H1 (cell line): Measurements from ENCODE around the gene MCF2L. TPM values are rescaled to one million over a fixed set of nuclear protein-coding genes. Genes with fewer than 3 reads are reported as not detected.

ENCODE experiments used
- CTCF ChIA-PET: fragments of 300-600 bp; sonication (Branson Sonifier 250); formaldehyde crosslinking; loops from one replicate; lab custom pipeline; 2021; ENCODE audit not compliant: partially characterized antibody; lab: Charles Lee
- POLR2A ChIA-PET: fragments of 300-600 bp; sonication (Branson Sonifier 250); formaldehyde crosslinking; loops from one replicate; lab custom pipeline; 2021; ENCODE audit warnings: inconsistent platforms; ENCODE audit not compliant: partially characterized antibody; lab: Charles Lee
- DNase-seq, 2 experiments: peaks; one replicate each; pipeline versions ENCODE4 v3.0.0 to v3.0.0-alpha.2; 2010 to 2022; ENCODE audit warnings: low spot score in 2 of 2, low read depth in 1 of 2, mixed read lengths in 1 of 2
- FAIRE-seq: peaks from 2 replicates; lab custom pipeline; 2011; peaks lifted over from hg19 to GRCh38; lab: Jason Lieb, UNC
- H2AFZ ChIP-seq: 2 replicates; pipeline ENCODE4 v1.8.1; 2012; ENCODE audit warnings: low read length, inconsistent platforms
- H2AK5ac ChIP-seq: 2 replicates; pipeline ENCODE4 v1.6.1; 2013; ENCODE audit warnings: low read depth, low read length
- H2BK120ac ChIP-seq: replicated peaks from 2 replicates; pipeline ENCODE3; 2013; ENCODE audit warnings: low read depth, low read length, inconsistent platforms
- H2BK12ac ChIP-seq: 2 replicates; pipeline ENCODE4 v1.6.1; 2013; ENCODE audit warnings: low read depth, low read length
- H2BK15ac ChIP-seq: 2 replicates; pipeline ENCODE4 v1.6.1; 2013; ENCODE audit warnings: low read length
- H2BK20ac ChIP-seq: 2 replicates; pipeline ENCODE4 v1.6.1; 2013; ENCODE audit warnings: low read length
- H2BK5ac ChIP-seq: 2 replicates; pipeline ENCODE4 v1.6.1; 2013; ENCODE audit warnings: low read depth, low read length
- H3K14ac ChIP-seq: 2 replicates; pipeline ENCODE4 v1.6.1; 2013; ENCODE audit warnings: inconsistent platforms; ENCODE audit not compliant: insufficient read length
- H3K18ac ChIP-seq: 2 replicates; pipeline ENCODE4 v1.6.1; 2013; ENCODE audit warnings: low read length; ENCODE audit errors: extremely low read depth
- H3K23ac ChIP-seq: 2 replicates; pipeline ENCODE4 v1.6.1; 2013; ENCODE audit warnings: inconsistent platforms; ENCODE audit not compliant: insufficient read length
- H3K23me2 ChIP-seq: 2 replicates; pipeline ENCODE4 v1.6.1; 2013; ENCODE audit warnings: low read depth, low read length
- H3K27ac ChIP-seq: 2 replicates; pipeline ENCODE4 v1.6.1; 2011; ENCODE audit warnings: low read depth, low read length, inconsistent platforms
- H3K27me3 ChIP-seq, 4 experiments: replicated peaks in 1 of 4; 1 replicate in 1 of 4; 2 replicates in 3 of 4; pipeline versions ENCODE4 v1.6.1 to v1.8.1; 2011 to 2013; ENCODE audit warnings: low read length in 3 of 4, mild to moderate bottlenecking in 3 of 4, inconsistent platforms in 2 of 4, mixed read lengths in 2 of 4, moderate library complexity in 1 of 4; ENCODE audit not compliant: control insufficient read depth in 3 of 4, insufficient read depth in 3 of 4; ENCODE audit errors: extremely low read depth in 1 of 4
- H3K36me3 ChIP-seq, 4 experiments: 2 replicates each; pipeline versions ENCODE4 v1.6.1 to v1.8.1; 2011 to 2013; ENCODE audit warnings: mild to moderate bottlenecking in 4 of 4, low read length in 3 of 4, moderate library complexity in 2 of 4, control low read depth in 1 of 4, inconsistent platforms in 1 of 4; ENCODE audit not compliant: insufficient read depth in 4 of 4, control insufficient read depth in 2 of 4
- H3K4ac ChIP-seq: replicated peaks from 2 replicates; pipeline ENCODE3; 2013; ENCODE audit warnings: low read length, low read depth, mixed read lengths, inconsistent platforms; ENCODE audit not compliant: insufficient read length
- H3K4me1 ChIP-seq, 4 experiments: replicated peaks in 1 of 4; 1 replicate in 1 of 4; 2 replicates in 3 of 4; pipeline versions ENCODE4 v1.6.1 to v1.8.1; 2011 to 2013; ENCODE audit warnings: low read length in 3 of 4, inconsistent platforms in 2 of 4, mixed read lengths in 1 of 4; ENCODE audit not compliant: insufficient read depth in 4 of 4, control insufficient read depth in 3 of 4
- H3K4me2 ChIP-seq, 2 experiments: 2 replicates each; pipeline versions ENCODE4 v1.6.1 to v1.8.1; 2011 to 2013; ENCODE audit warnings: low read depth in 2 of 2, low read length in 2 of 2, control low read depth in 1 of 2, inconsistent platforms in 1 of 2, mild to moderate bottlenecking in 1 of 2; ENCODE audit not compliant: insufficient read depth in 1 of 2
- H3K4me3 ChIP-seq, 4 experiments: fragments of 200-600, 300-600 bp in 1 of 4; sonication (generic), shearing (Covaris generic), sonication (Bioruptor Twin) in 1 of 4; 2 replicates each; pipeline versions ENCODE4 v1.5.1 to v1.8.1; 2011 to 2016; ENCODE audit warnings: low read length in 4 of 4, low read depth in 3 of 4, control low read depth in 2 of 4, inconsistent platforms in 2 of 4, mild to moderate bottlenecking in 2 of 4, mixed read lengths in 1 of 4, moderate library complexity in 1 of 4; ENCODE audit not compliant: insufficient read depth in 2 of 4; ENCODE audit errors: extremely low read depth in 1 of 4
- H3K56ac ChIP-seq: replicated peaks from 2 replicates; pipeline ENCODE3; 2013; ENCODE audit warnings: low read depth, mild to moderate bottlenecking, mixed read lengths, low read length, inconsistent platforms; ENCODE audit not compliant: insufficient read length
- H3K79me1 ChIP-seq: 2 replicates; pipeline ENCODE4 v1.6.1; 2013; ENCODE audit warnings: low read depth, low read length, control low read depth
- H3K79me2 ChIP-seq, 2 experiments: 2 replicates each; pipeline versions ENCODE4 v1.6.1 to v1.8.1; 2012 to 2013; ENCODE audit warnings: low read length in 2 of 2, mild to moderate bottlenecking in 2 of 2, inconsistent platforms in 1 of 2; ENCODE audit not compliant: insufficient read depth in 2 of 2, control insufficient read depth in 1 of 2
- H3K9ac ChIP-seq, 4 experiments: replicated peaks in 1 of 4; 1 replicate in 1 of 4; 2 replicates in 3 of 4; pipeline versions ENCODE4 v1.6.1 to v1.8.1; 2011 to 2013; ENCODE audit warnings: low read depth in 3 of 4, low read length in 3 of 4, control low read depth in 2 of 4, mild to moderate bottlenecking in 2 of 4, moderate library complexity in 2 of 4, inconsistent platforms in 1 of 4; ENCODE audit errors: extremely low read depth in 1 of 4
- H3K9me3 ChIP-seq, 2 experiments: 2 replicates each; pipeline versions ENCODE4 v1.6.1 to v1.8.1; 2012 to 2013; ENCODE audit warnings: mild to moderate bottlenecking in 2 of 2, moderate library complexity in 2 of 2, control low read depth in 1 of 2, inconsistent platforms in 1 of 2, low read depth in 1 of 2, low read length in 1 of 2, mixed read lengths in 1 of 2; ENCODE audit not compliant: insufficient read depth in 2 of 2
- H4K20me1 ChIP-seq, 2 experiments: replicated peaks in 1 of 2; 2 replicates each; pipeline versions ENCODE3 to v1.8.1; 2011 to 2013; ENCODE audit warnings: inconsistent platforms in 2 of 2, low read length in 2 of 2, mild to moderate bottlenecking in 1 of 2; ENCODE audit not compliant: insufficient read depth in 2 of 2, control insufficient read depth in 1 of 2
- H4K5ac ChIP-seq: 2 replicates; pipeline ENCODE4 v1.6.1; 2013; ENCODE audit warnings: low read length, low read depth, mixed read lengths, inconsistent platforms; ENCODE audit not compliant: insufficient read length
- H4K8ac ChIP-seq: 2 replicates; pipeline ENCODE4 v1.8.0; 2013; ENCODE audit warnings: mild to moderate bottlenecking, moderate library complexity, low read length, inconsistent platforms; ENCODE audit not compliant: insufficient read depth; ENCODE audit errors: extremely low read depth
- H4K91ac ChIP-seq: replicated peaks from 2 replicates; pipeline ENCODE3; 2013; ENCODE audit warnings: low read length, mixed read lengths, inconsistent platforms; ENCODE audit not compliant: insufficient read length
- ASH2L ChIP-seq: fragments of 200-600, 300-600 bp; sonication (generic); IDR thresholded peaks from one replicate; pipeline ENCODE4 v1.7.1; 2017; ENCODE audit warnings: low read length
- BCL11A ChIP-seq, 2 experiments: IDR thresholded peaks; one replicate each; pipeline ENCODE4 v1.6.1; 2011; ENCODE audit warnings: low read depth in 2 of 2, low read length in 2 of 2, mild to moderate bottlenecking in 2 of 2
- CREB1 ChIP-seq: IDR thresholded peaks from 2 replicates; pipeline ENCODE4 v1.6.1; 2012; ENCODE audit warnings: inconsistent platforms
- EP300 ChIP-seq, 2 experiments: IDR thresholded peaks; 1 replicate in 1 of 2; 2 replicates in 1 of 2; pipeline ENCODE4 v1.6.1; 2011 to 2012; ENCODE audit warnings: low read depth in 2 of 2, low read length in 2 of 2, mild to moderate bottlenecking in 2 of 2, borderline replicate concordance in 1 of 2, inconsistent platforms in 1 of 2, moderate library complexity in 1 of 2
- EZH2 ChIP-seq: fragments of 200-600 bp; sonication (generic); IDR thresholded peaks from 2 replicates; pipeline ENCODE4 v1.7.1; 2012; ENCODE audit warnings: low read depth, mild to moderate bottlenecking, moderate library complexity, low read length, inconsistent platforms; ENCODE audit not compliant: severe bottlenecking
- HDAC2 ChIP-seq, 2 experiments: fragments of 300-600 bp in 1 of 2; sonication (generic) in 1 of 2; IDR thresholded peaks; 2 replicates each; pipeline ENCODE4 v1.6.1; 2011 to 2012; ENCODE audit warnings: low read depth in 2 of 2, low read length in 2 of 2, mild to moderate bottlenecking in 2 of 2, moderate library complexity in 2 of 2, borderline replicate concordance in 1 of 2, inconsistent platforms in 1 of 2
- JUND ChIP-seq: IDR thresholded peaks from 2 replicates; pipeline ENCODE4 v1.6.1; 2011; ENCODE audit warnings: mild to moderate bottlenecking, improper control_type of control experiment, low read length
- POU5F1 ChIP-seq: IDR thresholded peaks from 2 replicates; pipeline ENCODE4 v1.6.1; 2011; ENCODE audit warnings: low read depth, mild to moderate bottlenecking, low read length, moderate library complexity
- SP4 ChIP-seq: IDR thresholded peaks from 2 replicates; pipeline ENCODE4 v1.6.1; 2012; ENCODE audit warnings: low read length, inconsistent platforms
- WGBS, 2 experiments: shearing (Covaris generic) in 1 of 2; methylation state at CpG; one replicate each; pipeline versions ENCODE4 v1.1.6 to v1.1.7; 2013 to 2015; ENCODE audit warnings: low lambda C conversion rate in 2 of 2, mixed read lengths in 2 of 2, inconsistent platforms in 1 of 2, low coverage in 1 of 2, missing lambda C conversion rate in 1 of 2; ENCODE audit not compliant: insufficient replicate concordance in 2 of 2, insufficient coverage in 1 of 2, insufficient read length in 1 of 2; ENCODE audit errors: extremely low coverage in 1 of 2, missing lambda C conversion rate in 1 of 2; 5-methylcytosine and 5-hydroxymethylcytosine counted together
- polyA plus RNA-seq, 7 experiments: library from polyadenylated mRNA; depleted of rRNA in 3 of 7; stranded (reverse) in 5 of 7; unstranded in 2 of 7; fragments of >200 nt in 5 of 7; fragments of 200-250 nt in 2 of 7; gene quantifications; 1 replicate in 5 of 7; 2 replicates in 1 of 7; 4 replicates in 1 of 7; pipeline versions ENCODE4 v1.2.1 to v1.2.3, GENCODE V29; 2011 to 2013; ENCODE audit warnings: missing spikeins in 2 of 7, mixed read lengths in 2 of 7
- total RNA-seq: library from RNA; stranded (reverse); fragmentation: NEBNext Ultra II Directional; extraction: Animal tissue kit (Norgen Biotek cat#: 25700); gene quantifications from 2 replicates; pipeline ENCODE4 v1.2.1, GENCODE V29; 2021
- TF ChIP-seq, protein P1 (sequence below): IDR thresholded peaks from 2 replicates; pipeline ENCODE4 v1.6.1; 2011; ENCODE audit warnings: low read depth, mild to moderate bottlenecking, low read length; ENCODE audit not compliant: insufficient read depth
- TF ChIP-seq, protein P2 (sequence below): IDR thresholded peaks from 2 replicates; pipeline ENCODE4 v1.6.1; 2012; ENCODE audit warnings: inconsistent platforms

MCF2L gene
- total and polyA plus RNA-seq, 2 of the 8 experiments (the other 6 are each of a cell fraction or from before 2014, with no cell fraction given), result 10.1 to 24.4 TPM

- Histone ChIP-seq H3K36me3 (no peaks in the 10 kb centered on the region), H2AFZ (no peak overlapping the region), H4K5ac (no peak overlapping the region), H4K8ac (no peak overlapping the region), H3K18ac (no peak overlapping the region), H3K56ac (no peak overlapping the region), H3K27ac (no peak overlapping the region), H3K9ac (no peak overlapping the region), H2BK5ac (no peak overlapping the region), H4K91ac (no peak overlapping the region), H2BK120ac (no peak overlapping the region), H2AK5ac (no peak overlapping the region), H3K79me1 (no peaks in the 10 kb centered on the region), H3K4ac (no peak overlapping the region), H2BK20ac (no peak overlapping the region), H3K4me1 (no peaks in the 10 kb centered on the region; a peak in 2 of 7 replicates), H3K4me3 (peak overlapping the region in 3 of 4 experiments; percentile 43 to 71 (median 56); a peak in 7 of 8 replicates), H3K23me2 (peaks cover 4% of the 10 kb centered on the region; the same call in 1 of the 2 replicates), H3K14ac (no peak overlapping the region), H3K23ac (no peak overlapping the region), H3K79me2 (no peaks in the 10 kb centered on the region), H2BK15ac (no peak overlapping the region), H3K27me3 (no peaks in the 10 kb centered on the region), H3K4me2 (peak overlapping the region; percentile 36 to 93), H4K20me1 (peaks cover 0 to 4% of the 10 kb centered on the region in 2 experiments), H2BK12ac (no peak overlapping the region), H3K9me3 (no peaks in the 10 kb centered on the region)
- ChIA-PET POLR2A (interaction anchor here (0.6 to 1.2 kb wide), 3 partner anchors 12 to 273 kb away, joined by 3 to 4 read pairs (median 3); no protein-coding TSS in a partner anchor), CTCF (interaction anchor here (0.5 to 4.2 kb wide), 33 partner anchors 11 to 303 kb away, joined by 3 to 72 read pairs (median 4); partner anchors contain the start of gene MCF2L)
- 6% methylated on average over 18 of the region's 18 CpGs; no CpG with 5 or more reads in 1 of the 2 experiments for WGBS, 2 experiments
- FAIRE-seq, result peak; percentile 100
- DNase-seq, result peak; percentile 85 to 99
- TF ChIP-seq CREB1 (0 out of 2 replicates have a peak, but pooled peaks have one; percentile 19), ASH2L (peak; percentile 10), EZH2 (no peak), POU5F1 (no peak), SP4 (no peak; the same call in 1 of the 2 replicates), HDAC2 (IDR thresholded peaks at IDR 0.05; ENCODE audit: borderline replicate concordance in 1 of 2, low read depth in 2 of 2, low read length in 2 of 2) (peak in 1 of 2 experiments; percentile 79; a peak in 2 of 4 replicates), JUND (no peak), BCL11A (IDR thresholded peaks at IDR 0.05; ENCODE audit: low read depth in 2 of 2, low read length in 2 of 2) (no peak), EP300 (IDR thresholded peaks at IDR 0.05; ENCODE audit: borderline replicate concordance in 1 of 2, low read depth in 2 of 2, low read length in 2 of 2) (no peak)
- TF ChIP-seq, protein P1, sequence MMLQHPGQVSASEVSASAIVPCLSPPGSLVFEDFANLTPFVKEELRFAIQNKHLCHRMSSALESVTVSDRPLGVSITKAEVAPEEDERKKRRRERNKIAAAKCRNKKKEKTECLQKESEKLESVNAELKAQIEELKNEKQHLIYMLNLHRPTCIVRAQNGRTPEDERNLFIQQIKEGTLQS, result no peak
- TF ChIP-seq, protein P2, sequence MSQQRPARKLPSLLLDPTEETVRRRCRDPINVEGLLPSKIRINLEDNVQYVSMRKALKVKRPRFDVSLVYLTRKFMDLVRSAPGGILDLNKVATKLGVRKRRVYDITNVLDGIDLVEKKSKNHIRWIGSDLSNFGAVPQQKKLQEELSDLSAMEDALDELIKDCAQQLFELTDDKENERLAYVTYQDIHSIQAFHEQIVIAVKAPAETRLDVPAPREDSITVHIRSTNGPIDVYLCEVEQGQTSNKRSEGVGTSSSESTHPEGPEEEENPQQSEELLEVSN, result peak; percentile 38; the same call in 1 of the 2 replicates
Observed at GRCh38 chr13:112942689-112943308, 26.2 kb upstream of the MCF2L start.
